ENCODE results near the gene TMEM234.

Gene TMEM234

GRCh38 chr1:32200226-32201010 lies 21.7 kb downstream of the TMEM234 start, which contains the start of gene CCDC28B:
TSS of gene CCDC28B (plus strand) at chr1:32200595. CDS start at chr1:32201936, 1,341 bp downstream.
- DNase-seq (ENCODE audit: low read depth, low spot score), result peak; percentile 20

DNA sequence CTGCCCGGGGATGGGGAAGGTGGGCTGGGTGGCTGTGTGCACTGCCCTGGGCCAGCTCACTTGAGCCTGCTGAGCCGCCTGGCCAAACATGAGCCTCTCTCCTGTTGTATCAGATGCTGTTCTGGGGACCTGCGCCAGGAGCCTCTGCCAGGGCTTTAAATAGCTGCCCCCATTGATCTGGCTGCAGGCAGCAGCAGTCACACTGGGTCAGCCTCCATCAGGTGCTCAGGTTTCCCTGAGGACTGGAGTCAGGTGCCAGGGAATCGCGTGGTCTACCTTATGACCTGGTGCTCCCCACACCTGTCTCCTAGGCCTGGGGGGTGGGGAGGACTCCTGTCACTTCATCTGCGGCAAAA lies 22.5 kb downstream of the TMEM234 start:
- DNase-seq (ENCODE audit: low read depth, low spot score), result no peak

- no peak for DNase-seq (ENCODE audit: low read depth, low spot score)
Observed at GRCh38 chr1:32199043-32199716, 23.0 kb downstream of the TMEM234 start.

GRCh38 chr1:32198237-32199042 lies 23.7 kb downstream of the TMEM234 start:
- no peak for DNase-seq (ENCODE audit: low read depth, low spot score)

GRCh38 chr1:32197837-32198236 lies 24.3 kb downstream of the TMEM234 start:
- DNase-seq (ENCODE audit: low read depth, low spot score), result no peak

DNA sequence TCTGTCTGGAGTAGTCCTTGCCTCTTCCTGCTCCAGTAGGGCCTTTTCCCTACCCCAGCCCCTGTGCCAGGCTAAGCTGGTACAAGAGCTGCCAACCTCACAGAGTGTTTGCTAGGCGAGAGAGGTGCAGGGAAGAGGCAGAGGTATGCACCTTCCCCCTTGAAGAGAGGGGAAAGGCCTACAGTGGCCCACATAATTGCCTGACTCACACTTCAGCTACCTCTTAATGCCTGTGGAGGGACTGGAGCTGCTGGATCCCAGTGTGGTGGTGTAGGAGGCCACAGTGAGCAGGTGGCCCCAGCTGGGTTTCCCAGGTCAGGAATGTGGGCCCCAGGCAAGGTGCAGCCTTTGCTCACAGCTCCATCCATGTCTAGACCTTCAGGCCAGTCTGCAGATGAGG lies 25.1 kb downstream of the TMEM234 start:
- no peak for DNase-seq (ENCODE audit: low read depth, low spot score)

GRCh38 chr1:32195972-32196823 lies 26.0 kb downstream of the TMEM234 start:
- DNase-seq (ENCODE audit: low read depth, low spot score), result no peak

DNA sequence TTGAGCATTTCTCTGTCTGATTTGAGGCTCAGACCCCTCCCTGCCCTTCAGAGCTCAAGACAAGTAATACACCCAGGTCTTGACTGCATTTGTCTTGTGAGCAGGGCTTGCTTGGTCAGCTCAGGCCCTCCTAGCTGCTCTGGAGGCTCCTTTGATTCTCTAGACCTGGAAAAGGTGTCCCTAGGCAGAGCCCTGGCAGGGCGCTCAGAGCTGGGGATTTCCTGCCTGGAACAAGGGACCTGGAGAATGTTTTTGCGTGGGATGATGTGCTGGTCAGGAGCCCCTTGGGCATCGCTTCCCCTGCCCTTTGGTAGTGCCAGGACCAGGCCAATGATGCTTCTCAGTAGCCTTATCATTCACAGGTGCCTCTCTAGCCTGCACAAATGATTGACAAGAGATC lies 26.6 kb downstream of the TMEM234 start:
- DNase-seq (ENCODE audit: low read depth, low spot score), result no peak

GRCh38 chr1:32194984-32195383 lies 27.2 kb downstream of the TMEM234 start:
- DNase-seq (ENCODE audit: low read depth, low spot score), result no peak

- DNase-seq (ENCODE audit: low read depth, low spot score), result no peak
Observed at GRCh38 chr1:32192220-32192948, 29.8 kb downstream of the TMEM234 start.

GRCh38 chr1:32187850-32188249 lies 34.3 kb downstream of the TMEM234 start:
- no peak for DNase-seq (ENCODE audit: low read depth, low spot score)

DNA sequence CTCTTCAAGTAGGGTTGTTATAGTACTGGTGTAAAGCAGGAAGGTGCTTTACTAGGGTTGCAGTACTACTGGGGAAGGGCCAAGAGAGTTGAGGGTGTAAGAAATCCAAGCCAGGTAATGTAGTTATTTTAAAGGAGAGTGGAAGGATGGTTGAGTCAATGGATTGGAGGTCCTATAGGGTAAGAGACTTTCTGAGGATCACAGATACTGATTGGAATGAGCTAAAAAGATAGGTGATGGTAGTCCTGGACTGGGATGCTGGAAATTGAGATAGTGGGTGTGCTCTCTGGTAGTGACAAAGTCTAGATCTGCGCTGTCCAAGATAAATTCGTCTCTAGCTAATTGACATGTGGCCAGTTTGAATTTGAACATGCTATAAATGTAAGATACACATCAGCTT lies 35.7 kb downstream of the TMEM234 start:
- no peak for DNase-seq (ENCODE audit: low read depth, low spot score)

DNA sequence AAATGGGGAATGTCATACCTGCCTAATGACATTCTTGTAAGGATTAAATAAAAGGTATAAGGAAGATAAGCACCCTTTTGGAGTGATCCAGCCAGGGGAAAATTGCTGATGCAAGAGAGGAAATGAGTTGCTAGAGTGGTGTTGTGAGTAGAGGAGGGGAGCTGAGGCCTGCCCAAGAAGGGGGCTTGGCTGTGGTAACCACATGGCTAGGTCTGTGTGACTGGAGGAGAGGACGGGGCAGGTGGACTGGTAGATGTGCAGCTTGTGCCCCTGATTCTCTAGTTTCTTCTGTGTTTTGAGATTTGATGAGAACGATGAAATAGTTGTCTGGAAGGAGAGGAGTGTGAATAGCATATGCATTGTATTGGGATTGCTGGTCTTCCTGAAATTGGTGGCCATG lies 36.1 kb downstream of the TMEM234 start:
- no peak for DNase-seq (ENCODE audit: low read depth, low spot score)

DNA sequence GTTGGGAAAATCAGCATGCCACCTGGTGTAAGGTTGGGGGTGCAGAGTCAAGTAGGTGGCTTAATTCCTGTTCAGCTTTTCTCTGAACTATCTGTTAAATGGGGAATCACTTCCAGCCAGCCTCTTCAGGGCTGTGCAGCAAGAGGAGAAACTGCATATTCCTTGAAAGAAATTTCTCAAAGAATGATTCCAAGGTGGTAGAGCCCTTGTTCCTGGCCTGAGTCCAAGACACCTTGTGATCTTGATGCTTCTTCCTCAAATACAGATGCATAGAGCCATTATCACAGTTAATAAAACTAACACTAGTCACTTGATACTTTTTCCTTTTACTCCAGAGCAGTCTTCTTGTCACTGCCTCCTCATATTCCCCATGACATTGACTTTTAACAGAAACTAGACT lies 37.5 kb downstream of the TMEM234 start:
- no peak for DNase-seq (ENCODE audit: low read depth, low spot score)

- DNase-seq (ENCODE audit: low read depth, low spot score), result no peak
Observed at GRCh38 chr1:32182060-32182459, 40.1 kb downstream of the TMEM234 start.

GRCh38 chr1:32181563-32181962 lies 40.6 kb downstream of the TMEM234 start:
- no peak for DNase-seq (ENCODE audit: low read depth, low spot score)

DNA sequence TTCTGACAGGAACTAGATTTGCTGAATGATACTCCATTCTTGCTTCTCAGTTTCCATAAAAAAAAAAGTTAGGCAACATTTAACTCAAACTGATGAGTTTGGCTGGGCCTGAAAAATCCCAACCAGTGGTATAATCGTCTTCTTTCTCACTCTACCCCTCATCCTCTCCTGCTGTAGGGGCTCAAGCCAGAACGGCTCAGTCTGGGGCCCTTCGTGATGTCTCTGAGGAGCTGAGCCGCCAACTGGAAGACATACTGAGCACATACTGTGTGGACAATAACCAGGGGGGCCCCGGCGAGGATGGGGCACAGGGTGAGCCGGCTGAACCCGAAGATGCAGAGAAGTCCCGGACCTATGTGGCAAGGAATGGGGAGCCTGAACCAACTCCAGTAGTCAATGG lies 41.1 kb downstream of the TMEM234 start:
- no peak for DNase-seq (ENCODE audit: low read depth, low spot score)

DNA sequence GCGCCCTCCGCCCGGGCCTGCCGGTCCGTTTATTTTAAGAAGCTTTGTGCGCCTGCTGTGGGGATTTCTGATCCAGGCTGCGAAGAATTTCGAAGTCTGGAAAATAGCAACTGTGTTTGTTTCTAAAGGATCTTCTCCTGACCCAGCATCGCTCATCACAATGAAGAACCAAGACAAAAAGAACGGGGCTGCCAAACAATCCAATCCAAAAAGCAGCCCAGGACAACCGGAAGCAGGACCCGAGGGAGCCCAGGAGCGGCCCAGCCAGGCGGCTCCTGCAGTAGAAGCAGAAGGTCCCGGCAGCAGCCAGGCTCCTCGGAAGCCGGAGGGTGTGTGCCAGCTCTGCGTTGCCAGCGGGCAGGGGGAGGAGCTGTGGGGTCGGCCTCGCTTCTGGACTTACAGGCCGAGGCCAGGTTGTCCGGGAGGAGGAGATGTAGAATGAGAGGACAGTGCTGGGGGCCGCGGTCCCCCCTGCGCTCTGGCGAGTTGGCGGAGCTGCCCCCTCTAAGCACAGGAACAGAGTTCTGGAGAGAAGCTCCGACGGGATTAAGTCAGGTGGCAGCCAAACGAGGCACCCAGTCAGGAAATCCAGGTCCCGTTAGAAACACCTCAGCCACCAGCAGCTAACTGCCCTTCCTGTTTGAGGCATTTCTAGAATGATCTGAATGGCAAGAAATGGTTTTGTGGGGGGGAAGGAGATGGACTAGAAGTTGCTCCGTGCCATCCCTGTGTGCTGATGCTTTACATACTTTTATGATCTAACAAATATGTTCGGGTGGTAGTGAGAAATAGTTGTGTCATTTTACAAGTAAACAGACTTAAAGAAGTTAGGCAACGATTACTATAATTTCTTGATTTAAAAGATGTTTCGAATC lies 41.7 kb downstream of the TMEM234 start:
- DNase-seq (ENCODE audit: low read depth, low spot score), result no peak

GRCh38 chr1:32179443-32180185 lies 42.5 kb downstream of the TMEM234 start, which contains the start of gene TXLNA:
TSS of gene TXLNA (plus strand) at chr1:32179675. CDS start at chr1:32180346, 671 bp downstream.
- DNase-seq (ENCODE audit: low read depth, low spot score), result peak; percentile 75

Data from activated CD4-positive, CD25-positive, alpha-beta regulatory T cell treated with anti-CD3 and anti-CD28 coated beads, Interleukin-2, amount 50 U/mL, for 16 hours (primary cell).